Measurements from ENCODE around the gene TMEM17.

DNA sequence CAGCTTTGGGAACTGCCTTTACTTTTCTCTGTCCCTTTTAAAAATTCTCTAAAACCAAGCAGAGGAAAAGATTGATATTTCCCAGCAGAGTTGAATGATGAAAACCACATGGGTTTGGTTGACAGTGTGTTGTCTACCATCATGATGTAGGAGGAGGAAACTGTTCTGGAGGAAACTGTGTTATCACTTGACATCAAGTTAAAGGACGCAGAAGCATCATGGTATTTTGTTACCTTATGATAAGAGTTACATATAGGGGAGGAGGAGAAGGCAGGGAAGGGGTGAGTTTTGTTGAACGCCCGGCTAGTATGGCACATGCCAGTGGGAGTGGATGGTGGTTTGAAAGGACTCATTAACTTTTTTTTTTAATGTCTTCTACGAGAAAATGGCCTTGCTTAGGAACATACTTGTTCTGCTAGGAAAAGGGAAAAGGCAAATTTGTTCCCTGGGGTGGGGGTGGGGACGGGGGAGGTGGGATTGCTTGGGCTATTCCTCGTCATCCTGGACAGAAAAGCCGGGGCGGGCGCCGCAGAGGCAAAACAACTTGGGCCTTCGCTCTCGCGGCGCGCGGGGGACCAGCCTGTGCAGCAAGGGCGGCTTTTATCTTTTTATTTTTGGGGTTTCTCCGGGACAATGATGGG, 766 bp downstream of the TMEM17 start:
- TF ChIP-seq ZNF510 (CRISPR knock-in tag; IDR thresholded peaks at IDR 0.05; ENCODE audit: low read depth), result no peak
- TF ChIP-seq FOXM1 (CRISPR knock-in tag; IDR thresholded peaks at IDR 0.05), result no peak
- no peak for TF ChIP-seq CBX2 (IDR thresholded peaks at IDR 0.05; ENCODE audit: low read depth, low read length)
- no peak for TF ChIP-seq CBX2 (CRISPR knock-in tag; IDR thresholded peaks at IDR 0.05; ENCODE audit: low read depth)
- no peak for TF ChIP-seq REST (IDR thresholded peaks at IDR 0.05; ENCODE audit: borderline replicate concordance in 1 of 2, low read depth in 1 of 2, low read length in 2 of 2)
- TF ChIP-seq NR1H2 (CRISPR knock-in tag; IDR thresholded peaks at IDR 0.05; ENCODE audit: borderline replicate concordance, low read depth), result no peak
- TF ChIP-seq POLR2A (IDR thresholded peaks at IDR 0.05; ENCODE audit: insufficient read depth in 1 of 2, low read depth in 2 of 2, low read length in 2 of 2), result no peak
- no peak for TF ChIP-seq TEAD3 (CRISPR knock-in tag; optimal IDR thresholded peaks at IDR 0.05; ENCODE audit: borderline replicate concordance)
- TF ChIP-seq RBAK (CRISPR knock-in tag; IDR thresholded peaks at IDR 0.05), result no peak
- no peak for TF ChIP-seq HNF4A (CRISPR knock-in tag; IDR thresholded peaks at IDR 0.05)
- no peak for TF ChIP-seq POLR2AphosphoS5 (IDR thresholded peaks at IDR 0.05; ENCODE audit: low read depth, low read length)
- no peak for TF ChIP-seq SRSF9 (IDR thresholded peaks at IDR 0.05; ENCODE audit: borderline replicate concordance, insufficient read depth, low read depth, low read length, poor library complexity, severe bottlenecking)
- no peak for TF ChIP-seq RFX5 (IDR thresholded peaks at IDR 0.05; ENCODE audit: low read depth, low read length)
- no peak for TF ChIP-seq JUN (CRISPR knock-in tag; IDR thresholded peaks at IDR 0.05)
